ENCODE data around the gene SEMA4A.

GRCh38 chr1:156164125-156164831 is 10.9 kb downstream of the SEMA4A start:
- no peak for TF ChIP-seq PRDM1 (tag by site-specific recombination; IDR thresholded peaks at IDR 0.05)
- no peak for TF ChIP-seq IKZF3 (tag by site-specific recombination; IDR thresholded peaks at IDR 0.05)

Data from HEK293 (cell line).